ENCODE data around the gene LTF. TPM values are rescaled to one million over a fixed set of nuclear protein-coding genes. Genes with fewer than 3 reads are reported as not detected.

LTF gene
- total RNA-seq: 0.14 TPM in 1 of 2 replicates, not detected in the other

GRCh38 chr3:46464326-46465195, at the start of gene LTF:
LTF (minus strand) TSS chr3:46464905; CDS start chr3:46464867, 38 bp downstream.

GRCh38 chr3:46497556-46498265, 33.0 kb upstream of the LTF start, which contains the start of gene RTP3:
RTP3 (plus strand) TSS chr3:46497976; CDS start chr3:46498063, 87 bp downstream.

GRCh38 chr3:46406788-46407611, 57.7 kb downstream of the LTF start, which contains the start of the genes CCR5AS and CCRL2:
CCR5AS (minus strand) TSS chr3:46407066.
CCRL2 (plus strand) TSS chr3:46407259; CDS start chr3:46408080, 821 bp downstream.

Other genes starting within 250 kb of the LTF start
- not detected in 2 replicates for gene CCR3, start 222.4 kb downstream of the LTF start, total RNA-seq
- not detected in 2 replicates for gene CCR2, start 110.8 kb downstream of the LTF start, total RNA-seq
- not detected in 2 replicates for gene CCR5, start 94.0 kb downstream of the LTF start, total RNA-seq
- 14.6 and 15.4 TPM in 2 replicates for gene CCRL2, start 57.6 kb downstream of the LTF start, total RNA-seq
- not detected in 2 replicates for gene RTP3, start 33.1 kb upstream of the LTF start, total RNA-seq
- 0.13 and 0.14 TPM in 2 replicates for gene LRRC2, start 101.4 kb upstream of the LTF start, total RNA-seq
- not detected in 2 replicates for gene FAM240A, start 147.6 kb upstream of the LTF start, total RNA-seq
- 5.3 and 8.5 TPM in 2 replicates for gene ALS2CL, start 228.8 kb upstream of the LTF start, total RNA-seq
- gene TMIE, start 236.5 kb upstream of the LTF start, total RNA-seq: 0.13 and 0.36 TPM in 2 replicates

Data from thoracic aorta endothelial cell (primary cell).